ENCODE data around the gene HYCC1.
"Not testable (repeated sequence)": the region's sequence is repeated elsewhere in the genome, so short reads cannot be mapped to it uniquely, and the experiment has no call there.

The HYCC1 gene

DNA sequence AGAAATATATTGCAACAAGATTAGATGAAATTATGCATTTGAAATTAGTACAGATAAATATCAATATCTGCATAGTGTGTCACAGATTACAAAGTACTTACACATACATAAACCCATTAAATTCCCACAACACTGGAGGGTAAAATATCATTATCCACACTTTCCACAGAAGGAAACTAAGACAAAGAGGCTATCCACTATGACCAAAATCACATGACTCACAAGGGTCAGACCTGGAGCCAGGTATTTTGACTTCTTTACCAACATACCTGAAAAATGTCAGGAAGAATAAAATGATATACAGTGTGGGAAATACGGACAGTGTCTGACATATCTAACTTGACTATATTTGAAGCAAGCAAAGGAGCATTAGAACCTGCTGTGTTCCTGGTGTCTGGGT, 34.1 kb downstream of the HYCC1 start:
- TF ChIP-seq, protein P1, sequence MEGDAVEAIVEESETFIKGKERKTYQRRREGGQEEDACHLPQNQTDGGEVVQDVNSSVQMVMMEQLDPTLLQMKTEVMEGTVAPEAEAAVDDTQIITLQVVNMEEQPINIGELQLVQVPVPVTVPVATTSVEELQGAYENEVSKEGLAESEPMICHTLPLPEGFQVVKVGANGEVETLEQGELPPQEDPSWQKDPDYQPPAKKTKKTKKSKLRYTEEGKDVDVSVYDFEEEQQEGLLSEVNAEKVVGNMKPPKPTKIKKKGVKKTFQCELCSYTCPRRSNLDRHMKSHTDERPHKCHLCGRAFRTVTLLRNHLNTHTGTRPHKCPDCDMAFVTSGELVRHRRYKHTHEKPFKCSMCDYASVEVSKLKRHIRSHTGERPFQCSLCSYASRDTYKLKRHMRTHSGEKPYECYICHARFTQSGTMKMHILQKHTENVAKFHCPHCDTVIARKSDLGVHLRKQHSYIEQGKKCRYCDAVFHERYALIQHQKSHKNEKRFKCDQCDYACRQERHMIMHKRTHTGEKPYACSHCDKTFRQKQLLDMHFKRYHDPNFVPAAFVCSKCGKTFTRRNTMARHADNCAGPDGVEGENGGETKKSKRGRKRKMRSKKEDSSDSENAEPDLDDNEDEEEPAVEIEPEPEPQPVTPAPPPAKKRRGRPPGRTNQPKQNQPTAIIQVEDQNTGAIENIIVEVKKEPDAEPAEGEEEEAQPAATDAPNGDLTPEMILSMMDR (IDR thresholded peaks at IDR 0.05; ENCODE audit: low read depth, low read length): no peak
- no peak overlapping the region for H3K4me3 ChIP-seq (ENCODE audit: low read depth, low read length)

DNA sequence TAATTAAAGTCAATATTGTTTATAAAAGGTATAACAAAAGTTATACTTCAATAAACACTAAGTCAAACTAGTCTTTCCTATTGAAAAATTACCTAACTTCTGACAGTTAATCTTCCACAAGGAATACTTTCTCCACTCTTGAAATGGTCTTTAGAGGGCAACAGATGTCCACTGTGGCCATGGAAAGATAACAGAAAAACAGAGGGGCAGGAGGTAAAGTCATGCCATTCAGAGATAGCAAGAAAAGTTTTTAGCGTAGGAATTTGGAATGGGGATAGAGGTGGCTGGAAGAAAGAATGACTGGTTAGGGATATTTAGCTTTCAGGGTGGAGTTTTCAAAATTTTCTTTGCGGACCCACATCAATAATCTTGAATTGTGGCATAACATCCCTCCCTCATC, 34.7 kb downstream of the HYCC1 start:
- H3K4me3 ChIP-seq (ENCODE audit: low read depth, low read length): no peak overlapping the region
- TF ChIP-seq, protein P1 (IDR thresholded peaks at IDR 0.05; ENCODE audit: low read depth, low read length): no peak

DNA sequence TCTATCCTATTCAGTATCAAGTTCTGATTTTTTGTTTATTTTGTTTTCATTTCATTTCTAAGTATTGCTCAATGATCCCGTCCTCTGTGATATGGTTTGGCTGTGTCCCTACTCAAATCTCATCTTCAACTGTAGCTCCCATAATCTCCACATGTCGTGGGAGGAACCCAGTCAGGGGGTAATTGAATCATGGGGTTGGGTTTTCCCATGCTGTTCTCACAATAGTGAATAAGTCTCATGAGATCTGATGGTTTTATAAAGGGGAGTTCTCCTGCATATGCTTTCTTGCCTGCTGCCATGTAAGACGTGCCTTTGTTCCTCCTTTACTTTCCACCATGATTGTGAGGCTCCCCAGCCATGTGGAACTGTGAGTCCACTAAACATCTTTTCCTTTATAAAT, 39.3 kb downstream of the HYCC1 start:
- not testable (repeated sequence) for H3K4me3 ChIP-seq (ENCODE audit: low read depth, low read length)

DNA sequence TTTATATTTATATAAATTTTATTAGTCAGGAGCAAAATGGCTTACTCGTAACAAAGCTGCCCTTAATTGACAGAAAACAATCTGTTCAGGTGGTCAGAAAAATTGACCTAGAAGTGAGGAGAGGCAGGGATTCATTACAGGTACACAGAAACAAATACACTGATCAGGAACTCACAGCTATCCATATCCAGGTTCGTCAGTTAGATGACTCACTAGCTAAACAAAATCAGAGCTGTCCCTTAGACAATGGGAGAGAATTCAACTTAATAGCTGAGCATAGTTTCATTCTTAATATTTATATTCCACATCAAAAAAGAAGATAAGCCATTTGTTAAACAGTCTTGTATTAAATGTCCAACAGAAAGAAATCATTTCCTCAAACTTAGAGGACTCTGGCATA, 41.7 kb downstream of the HYCC1 start:
- H3K4me3 ChIP-seq (ENCODE audit: low read depth, low read length): no peak overlapping the region
- TF ChIP-seq, protein P1 (IDR thresholded peaks at IDR 0.05; ENCODE audit: low read depth, low read length): no peak

DNA sequence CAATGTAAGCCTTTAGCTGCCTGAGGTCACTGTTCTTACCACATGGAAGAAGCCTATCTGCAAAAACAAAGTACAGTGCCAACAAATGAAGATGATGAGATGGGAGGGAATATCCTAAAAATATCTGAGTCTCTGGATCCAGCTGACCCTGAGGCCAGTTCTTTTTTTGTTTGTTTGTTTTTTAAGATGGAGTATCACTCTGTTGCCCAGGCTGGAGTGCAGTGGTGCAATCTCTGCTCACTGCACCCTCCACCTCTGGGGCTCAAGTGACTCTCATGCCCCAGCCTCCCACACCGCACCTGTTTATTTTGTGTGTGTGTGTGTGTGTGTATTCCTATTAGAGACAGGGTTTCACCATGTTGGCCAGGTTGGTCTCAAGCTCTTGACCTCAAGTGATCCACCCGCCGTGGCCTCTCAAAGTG, 44.9 kb downstream of the HYCC1 start:
- no peak overlapping the region for H3K4me3 ChIP-seq (ENCODE audit: low read depth, low read length)
- TF ChIP-seq, protein P1 (IDR thresholded peaks at IDR 0.05; ENCODE audit: low read depth, low read length): no peak

All from WI38 (cell line).